ENCODE results near the gene NDUFV2.
A peak's percentile ranks its signal among the peaks of the same experiment; 100 is the strongest.
"Not testable (repeated sequence)": the region's sequence is repeated elsewhere in the genome, so short reads cannot be mapped to it uniquely, and the experiment has no call there.

The NDUFV2 gene

DNA sequence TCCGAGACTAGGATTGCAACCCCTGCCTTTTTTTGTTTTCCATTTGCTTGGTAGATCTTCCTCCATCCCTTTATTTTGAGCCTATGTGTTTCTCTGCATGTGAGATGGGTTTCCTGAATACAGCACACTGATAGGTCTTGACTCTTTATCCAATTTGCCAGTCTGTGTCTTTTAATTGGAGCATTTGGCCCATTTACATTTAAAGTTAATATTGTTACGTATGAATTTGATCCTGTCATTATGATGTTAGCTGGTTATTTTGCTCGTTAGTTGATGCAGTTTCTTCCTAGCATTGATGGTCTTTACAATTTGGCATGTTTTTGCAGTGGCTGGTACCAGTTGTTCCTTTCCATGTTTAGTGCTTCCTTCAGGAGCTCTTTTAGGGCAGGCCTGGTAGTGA is 67.0 kb downstream of the NDUFV2 start:
- not testable (repeated sequence) for H3K4me2 ChIP-seq (ENCODE audit: low read length); H3K18ac ChIP-seq (ENCODE audit: low read length); H2AK5ac ChIP-seq (ENCODE audit: low read length); H2BK120ac ChIP-seq (ENCODE audit: insufficient read depth, low read length, poor library complexity); H2BK5ac ChIP-seq (ENCODE audit: low read depth, low read length, poor library complexity); H4K91ac ChIP-seq (ENCODE audit: low read depth, low read length); H3K23ac ChIP-seq (ENCODE audit: low read length); H2BK12ac ChIP-seq (ENCODE audit: low read length); H3K4me1 ChIP-seq (ENCODE audit: control insufficient read depth in 1 of 2, insufficient read depth in 2 of 2, low read length in 2 of 2); H3K79me2 ChIP-seq (ENCODE audit: control insufficient read depth, insufficient read depth, low read length, poor library complexity); H4K12ac ChIP-seq (ENCODE audit: low read depth, low read length); H3K36me3 ChIP-seq (ENCODE audit: control insufficient read depth in 1 of 2, insufficient read depth in 2 of 2, low read length in 2 of 2); H3K14ac ChIP-seq (ENCODE audit: low read length); H3K9me3 ChIP-seq (ENCODE audit: insufficient read depth, low read depth, low read length); DNase-seq; H3K27ac ChIP-seq (ENCODE audit: low read depth, low read length); H3K4me3 ChIP-seq (ENCODE audit: low read depth, low read length); H4K8ac ChIP-seq (ENCODE audit: low read depth, low read length); H2AFZ ChIP-seq (ENCODE audit: insufficient read depth, low read length, poor library complexity); H3K79me1 ChIP-seq (ENCODE audit: low read length); H3K4ac ChIP-seq (ENCODE audit: low read depth, low read length); H3K9ac ChIP-seq (ENCODE audit: low read length); H3K27me3 ChIP-seq (ENCODE audit: insufficient read depth, low read length)
- WGBS (ENCODE audit: extremely low coverage, insufficient coverage, insufficient read length), result no CpG with 5 or more reads among the region's 3 CpGs

DNA sequence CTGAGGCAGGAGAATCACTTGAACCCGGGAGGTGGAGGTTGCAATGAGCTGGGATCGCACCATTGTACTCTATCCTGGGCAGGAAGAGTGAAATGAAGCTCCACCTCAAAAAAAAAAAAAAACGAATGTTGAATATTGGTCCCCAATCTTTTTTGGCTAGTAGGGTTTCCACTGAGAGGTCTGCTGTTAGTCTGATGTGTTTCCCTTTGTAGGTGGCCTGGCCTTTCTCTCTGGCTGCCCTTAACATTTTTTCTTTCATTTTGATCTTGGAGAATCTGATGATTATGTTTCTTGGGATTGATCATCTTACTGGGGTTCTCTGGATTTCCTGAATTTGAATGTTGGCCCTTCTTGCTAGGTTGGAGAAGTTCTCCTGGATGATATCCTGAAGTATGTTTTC is 69.4 kb downstream of the NDUFV2 start:
- not testable (repeated sequence) for H3K14ac ChIP-seq (ENCODE audit: low read length); H3K4me2 ChIP-seq (ENCODE audit: low read length); H3K9me3 ChIP-seq (ENCODE audit: insufficient read depth, low read depth, low read length); H3K4me3 ChIP-seq (ENCODE audit: low read depth, low read length); H3K9ac ChIP-seq (ENCODE audit: low read length); H3K4me1 ChIP-seq (ENCODE audit: control insufficient read depth in 1 of 2, insufficient read depth in 2 of 2, low read length in 2 of 2); H3K4ac ChIP-seq (ENCODE audit: low read depth, low read length); H4K91ac ChIP-seq (ENCODE audit: low read depth, low read length); H3K18ac ChIP-seq (ENCODE audit: low read length); H3K79me1 ChIP-seq (ENCODE audit: low read length); DNase-seq; H2AK5ac ChIP-seq (ENCODE audit: low read length); H3K79me2 ChIP-seq (ENCODE audit: control insufficient read depth, insufficient read depth, low read length, poor library complexity); H2BK120ac ChIP-seq (ENCODE audit: insufficient read depth, low read length, poor library complexity); H4K8ac ChIP-seq (ENCODE audit: low read depth, low read length); H3K27me3 ChIP-seq (ENCODE audit: insufficient read depth, low read length); H3K23ac ChIP-seq (ENCODE audit: low read length); H3K36me3 ChIP-seq (ENCODE audit: control insufficient read depth in 1 of 2, insufficient read depth in 2 of 2, low read length in 2 of 2); H2BK5ac ChIP-seq (ENCODE audit: low read depth, low read length, poor library complexity); H4K12ac ChIP-seq (ENCODE audit: low read depth, low read length); H3K27ac ChIP-seq (ENCODE audit: low read depth, low read length); H2BK12ac ChIP-seq (ENCODE audit: low read length); H2AFZ ChIP-seq (ENCODE audit: insufficient read depth, low read length, poor library complexity)
- WGBS (ENCODE audit: extremely low coverage, insufficient coverage, insufficient read length), result no CpG with 5 or more reads among the region's 3 CpGs

DNA sequence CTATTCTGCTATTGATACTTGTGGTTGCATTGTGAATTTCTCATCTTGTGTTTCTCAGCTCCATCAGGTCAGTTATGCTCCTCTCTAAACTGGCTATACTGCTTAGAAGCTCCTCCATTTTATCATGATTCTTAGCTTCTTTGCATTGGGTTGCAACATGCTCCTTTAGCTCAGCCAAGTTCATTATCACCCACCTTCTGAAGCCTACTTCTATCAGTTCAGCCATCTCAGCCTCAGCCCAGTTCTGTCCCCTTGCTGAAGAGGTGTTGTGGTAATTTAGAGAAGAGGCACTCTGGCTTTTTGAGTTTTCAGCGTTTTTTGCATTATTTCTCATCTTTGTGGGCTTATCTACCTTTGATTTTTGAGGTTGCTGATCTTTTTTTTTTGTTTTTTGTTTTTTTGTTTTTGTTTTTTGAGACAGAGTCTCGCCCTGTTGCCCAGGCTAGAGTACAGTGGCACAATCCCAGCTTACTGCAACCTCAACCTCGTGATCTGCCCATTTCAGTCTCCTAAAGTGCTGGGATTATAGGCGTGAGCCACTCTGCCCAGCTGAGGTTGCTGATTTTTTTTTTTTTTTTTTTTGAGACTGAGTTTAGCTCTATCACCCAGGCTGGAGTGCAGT is 70.1 kb downstream of the NDUFV2 start:
- Histone ChIP-seq H3K23ac (ENCODE audit: low read length) (no peak overlapping the region), H3K4me2 (ENCODE audit: low read length) (no peak overlapping the region), H3K4ac (ENCODE audit: low read depth, low read length) (no peak overlapping the region), H3K9ac (ENCODE audit: low read length) (no peak overlapping the region), H4K8ac (ENCODE audit: low read depth, low read length) (no peak overlapping the region), H3K4me3 (ENCODE audit: low read depth, low read length) (no peak overlapping the region), H4K91ac (ENCODE audit: low read depth, low read length) (no peak overlapping the region), H3K79me1 (ENCODE audit: low read length) (no peaks in the 10 kb centered on the region), H3K14ac (ENCODE audit: low read length) (no peak overlapping the region), H2AK5ac (ENCODE audit: low read length) (no peak overlapping the region), H3K27ac (ENCODE audit: low read depth, low read length) (no peak overlapping the region), H2BK12ac (ENCODE audit: low read length) (no peak overlapping the region), H3K79me2 (ENCODE audit: control insufficient read depth, insufficient read depth, low read length, poor library complexity) (no peaks in the 10 kb centered on the region), H3K9me3 (ENCODE audit: insufficient read depth, low read depth, low read length) (no peaks in the 10 kb centered on the region), H3K18ac (ENCODE audit: low read length) (no peak overlapping the region), H3K36me3 (ENCODE audit: control insufficient read depth in 1 of 2, insufficient read depth in 2 of 2, low read length in 2 of 2) (no peaks in the 10 kb centered on the region), H3K4me1 (ENCODE audit: control insufficient read depth in 1 of 2, insufficient read depth in 2 of 2, low read length in 2 of 2) (no peaks in the 10 kb centered on the region), H3K27me3 (ENCODE audit: insufficient read depth, low read length) (no peaks in the 10 kb centered on the region), H2BK5ac (ENCODE audit: low read depth, low read length, poor library complexity) (no peak overlapping the region), H2AFZ (ENCODE audit: insufficient read depth, low read length, poor library complexity) (no peak overlapping the region), H2BK120ac (ENCODE audit: insufficient read depth, low read length, poor library complexity) (no peak overlapping the region), H4K12ac (ENCODE audit: low read depth, low read length) (no peak overlapping the region)
- WGBS (ENCODE audit: extremely low coverage, insufficient coverage, insufficient read length), result no CpG with 5 or more reads among the region's 4 CpGs
- DNase-seq, result no peak

DNA sequence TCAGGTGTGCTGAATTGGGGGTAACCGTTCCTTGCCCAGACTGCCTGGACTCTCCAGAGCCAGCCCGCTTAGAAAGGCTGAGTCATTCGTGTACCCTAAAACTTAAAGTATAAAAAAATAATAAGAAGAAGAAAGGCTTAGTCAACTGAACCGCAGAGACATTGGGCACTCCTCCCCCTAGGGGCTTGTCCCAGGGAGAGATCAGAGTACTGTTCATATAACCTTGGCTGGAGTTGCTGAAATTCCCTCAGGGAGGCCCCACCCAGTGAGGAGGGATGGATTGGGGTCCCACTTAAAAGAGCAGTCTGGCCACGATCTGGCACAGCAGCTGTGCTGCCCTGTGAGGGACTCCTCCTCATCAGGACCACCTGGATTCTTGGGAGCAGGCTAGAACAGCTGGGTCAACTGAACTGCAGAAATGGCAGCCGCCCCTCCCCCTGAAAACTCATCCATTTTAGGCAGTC is 71.3 kb downstream of the NDUFV2 start:
- Histone ChIP-seq H3K9me3 (ENCODE audit: insufficient read depth, low read depth, low read length) (no peaks in the 10 kb centered on the region), H3K79me2 (ENCODE audit: control insufficient read depth, insufficient read depth, low read length, poor library complexity) (no peaks in the 10 kb centered on the region), H2BK12ac (ENCODE audit: low read length) (no peak overlapping the region), H4K91ac (ENCODE audit: low read depth, low read length) (no peak overlapping the region), H2BK5ac (ENCODE audit: low read depth, low read length, poor library complexity) (no peak overlapping the region), H2AFZ (ENCODE audit: insufficient read depth, low read length, poor library complexity) (no peak overlapping the region), H3K4ac (ENCODE audit: low read depth, low read length) (peak overlapping the region; percentile 39), H3K27me3 (ENCODE audit: insufficient read depth, low read length) (no peaks in the 10 kb centered on the region), H3K4me3 (ENCODE audit: low read depth, low read length) (no peak overlapping the region), H2AK5ac (ENCODE audit: low read length) (no peak overlapping the region), H3K4me1 (ENCODE audit: control insufficient read depth in 1 of 2, insufficient read depth in 2 of 2, low read length in 2 of 2) (no peaks in the 10 kb centered on the region), H3K79me1 (ENCODE audit: low read length) (no peaks in the 10 kb centered on the region), H2BK120ac (ENCODE audit: insufficient read depth, low read length, poor library complexity) (no peak overlapping the region), H3K18ac (ENCODE audit: low read length) (no peak overlapping the region), H3K4me2 (ENCODE audit: low read length) (no peak overlapping the region), H3K36me3 (ENCODE audit: control insufficient read depth in 1 of 2, insufficient read depth in 2 of 2, low read length in 2 of 2) (no peaks in the 10 kb centered on the region), H3K14ac (ENCODE audit: low read length) (no peak overlapping the region), H3K23ac (ENCODE audit: low read length) (no peak overlapping the region), H3K9ac (ENCODE audit: low read length) (no peak overlapping the region), H4K8ac (ENCODE audit: low read depth, low read length) (no peak overlapping the region), H4K12ac (ENCODE audit: low read depth, low read length) (no peak overlapping the region), H3K27ac (ENCODE audit: low read depth, low read length) (no peak overlapping the region)
- WGBS (ENCODE audit: extremely low coverage, insufficient coverage, insufficient read length), result no CpG with 5 or more reads among the region's 6 CpGs
- no peak for DNase-seq
